HG03558 (cell line): ENCODE measurements around the gene LMOD2.

Experiments used
- ATAC-seq: cut with Tn5 transposase; IDR thresholded peaks from one replicate; pipeline ENCODE4 v1.9.1; 2021; ENCODE audit warnings: moderate number of reproducible peaks; ENCODE audit not compliant: unreplicated experiment; ENCODE audit errors: extremely low read depth

Gene LMOD2

DNA sequence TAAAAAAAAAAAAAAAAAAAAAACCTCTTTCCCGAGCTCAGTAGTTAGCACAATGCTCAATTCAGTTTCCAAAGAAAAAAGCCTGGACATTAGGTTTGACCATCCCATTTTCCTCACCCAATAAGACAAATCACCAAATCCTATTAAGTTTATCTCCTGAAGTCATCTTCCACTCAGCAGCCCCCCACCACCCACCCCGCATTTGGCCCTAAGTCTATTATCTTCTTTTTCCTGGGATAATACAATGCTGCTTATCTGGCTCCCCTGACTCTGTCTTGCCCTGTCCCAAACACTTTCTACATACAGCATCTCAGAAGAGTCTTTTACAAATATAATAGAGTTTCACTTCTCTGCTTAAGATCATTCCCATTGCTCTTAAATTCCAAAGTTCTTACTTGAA lies 17.8 kb upstream of the LMOD2 start:
- ATAC-seq: no peak

DNA sequence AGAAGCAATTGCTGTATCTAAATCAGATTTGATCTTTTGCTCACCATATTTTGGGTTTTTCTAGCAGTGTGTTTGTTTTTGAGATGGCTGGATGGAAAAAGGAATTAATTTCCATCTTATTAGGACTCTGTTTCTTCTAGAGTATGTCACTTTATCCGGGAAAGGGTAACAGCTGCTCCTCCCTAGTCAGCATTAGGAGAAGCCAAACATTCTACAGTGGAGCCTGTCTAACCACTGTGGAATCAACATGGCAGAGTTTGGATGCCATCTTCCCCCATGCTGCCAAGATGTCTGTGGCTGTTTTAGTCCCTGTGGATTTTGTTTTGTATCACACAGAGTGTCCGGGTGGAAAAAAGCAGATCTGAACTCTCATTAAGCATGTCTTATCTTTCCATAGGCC lies 16.0 kb upstream of the LMOD2 start:
- ATAC-seq: no peak

- ATAC-seq: no peak
These were observed 15.1 kb upstream of the LMOD2 start for GRCh38 chr7:123640583-123640982.

DNA sequence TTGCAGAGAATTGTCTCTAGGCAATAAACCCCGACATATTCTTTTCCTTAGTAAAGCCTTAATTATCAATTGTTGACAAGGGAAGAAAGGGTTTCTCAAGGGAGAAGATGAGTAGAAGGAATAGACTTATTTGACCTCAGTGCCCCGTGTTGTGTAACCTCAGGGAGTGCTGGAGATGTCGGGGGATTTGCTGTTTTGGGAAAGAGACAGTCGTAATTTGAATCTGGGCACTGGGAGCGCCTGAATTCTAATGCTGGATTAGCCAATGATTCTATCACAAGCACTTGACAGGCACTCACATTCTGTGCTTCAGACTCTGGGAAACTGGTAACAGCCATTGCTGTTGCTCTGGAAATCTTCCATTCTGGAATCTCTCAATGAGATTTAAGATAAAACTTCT lies 13.8 kb upstream of the LMOD2 start:
- ATAC-seq: no peak

DNA sequence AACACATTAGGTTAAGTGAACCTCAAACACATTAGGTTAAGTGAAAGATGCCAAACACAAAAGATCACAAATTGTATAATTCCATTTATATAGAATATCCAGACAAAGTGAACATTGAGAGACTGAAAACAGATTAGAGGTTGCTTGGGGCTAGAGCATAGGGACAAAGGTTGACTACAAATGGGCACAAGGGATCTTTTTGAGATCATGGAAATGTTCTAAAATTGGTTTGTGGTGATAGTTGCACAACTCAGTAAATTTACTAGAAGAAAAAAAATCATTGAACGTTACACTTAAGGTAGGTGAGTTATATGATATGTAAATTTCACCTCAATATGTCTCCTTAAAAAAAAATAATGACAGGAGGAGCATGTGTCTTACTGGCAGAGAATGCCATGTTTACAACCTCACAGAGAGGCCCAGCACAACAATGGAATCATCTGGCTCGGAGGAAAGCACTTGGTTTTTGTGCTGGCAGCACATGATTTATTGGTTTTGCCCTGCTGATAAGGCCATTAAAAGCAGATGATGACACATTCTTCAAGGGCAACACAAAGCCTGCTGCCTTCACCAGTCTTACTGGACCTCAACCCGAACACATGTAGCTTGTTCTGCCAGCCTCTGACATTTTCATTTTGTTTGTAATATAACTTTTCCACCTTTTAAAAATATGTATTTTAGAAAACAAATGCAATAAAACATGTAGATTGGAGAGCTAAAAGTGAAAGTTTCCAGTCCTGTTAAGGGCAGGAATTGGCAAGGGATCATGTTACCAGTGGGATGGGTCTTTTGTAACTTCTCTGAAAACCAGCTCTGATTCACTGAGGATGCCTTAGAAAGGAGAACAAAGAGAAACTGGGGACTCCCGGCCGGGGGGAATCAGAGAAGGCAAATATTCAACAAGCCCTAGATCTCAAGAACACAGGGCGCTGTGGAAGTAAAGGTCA lies 11.9 kb upstream of the LMOD2 start:
- ATAC-seq: no peak

- ATAC-seq: no peak
These were observed 10.2 kb upstream of the LMOD2 start for GRCh38 chr7:123645516-123645915.

DNA sequence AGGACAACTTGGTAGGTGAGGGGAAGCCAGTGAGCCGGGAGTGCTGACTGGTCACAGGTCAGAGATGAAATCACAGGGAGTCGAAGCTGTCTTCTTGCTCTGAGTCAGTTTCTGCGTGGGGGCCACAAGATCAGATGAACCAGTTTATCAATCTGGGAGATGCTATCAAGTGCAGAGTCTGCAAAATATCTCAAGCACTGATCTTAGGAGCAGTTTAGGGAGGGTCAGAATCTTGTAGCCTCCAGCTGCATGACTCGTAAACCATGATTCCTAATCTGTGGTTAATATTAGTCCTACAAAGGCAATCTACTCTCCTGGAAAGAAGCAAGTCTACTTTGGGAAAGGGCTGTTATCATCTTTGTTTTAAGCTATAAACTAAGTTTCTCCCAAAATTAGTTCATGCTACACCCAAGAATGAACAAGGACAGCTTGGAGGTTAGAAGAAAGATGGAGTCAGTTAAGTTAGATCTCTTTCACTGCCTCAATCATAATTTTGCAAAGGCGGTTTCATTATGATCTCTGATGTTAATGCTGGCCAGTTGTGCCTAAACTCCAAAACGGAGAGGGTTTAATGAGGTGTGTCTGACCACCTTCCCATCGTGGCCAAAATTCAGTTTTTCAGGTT lies 8.4 kb upstream of the LMOD2 start:
- no peak for ATAC-seq

DNA sequence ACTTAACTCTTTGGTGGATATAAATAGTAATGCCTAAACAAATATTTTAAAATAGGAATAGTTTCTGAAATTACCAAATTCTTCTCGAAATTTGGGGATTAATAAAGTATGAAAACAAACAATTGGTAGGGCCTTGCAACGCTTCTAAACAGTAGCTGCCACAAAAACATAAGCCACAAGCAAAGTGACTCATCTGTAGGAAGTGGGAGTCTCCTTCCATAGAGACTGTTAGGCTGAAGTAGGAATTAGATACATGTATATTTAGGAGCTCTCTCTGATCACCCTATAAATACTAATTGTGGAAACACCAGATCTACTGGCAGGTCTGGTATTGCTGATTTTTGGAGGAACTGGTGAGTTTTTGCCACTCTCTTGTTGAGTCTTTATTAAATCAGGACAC lies 5.7 kb upstream of the LMOD2 start:
- no peak for ATAC-seq

DNA sequence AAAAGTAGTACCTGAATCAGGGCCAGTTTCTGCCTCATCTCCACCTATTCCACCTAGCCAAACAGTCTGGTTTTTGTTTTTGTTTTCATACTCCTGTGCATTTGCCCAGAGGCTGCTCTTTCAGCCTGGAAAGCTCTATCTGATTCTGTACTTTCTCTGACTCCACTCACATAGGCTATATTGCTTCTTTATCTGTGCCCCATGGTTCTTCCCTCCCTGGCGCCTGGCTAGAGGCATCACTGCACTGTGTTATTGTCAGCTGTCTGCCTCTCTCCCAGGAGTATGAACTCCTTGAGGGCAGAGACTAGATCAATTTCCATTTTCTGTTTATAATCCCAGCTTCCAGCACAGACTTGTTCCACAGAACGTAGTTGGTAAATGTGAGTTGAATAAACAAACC lies 5.1 kb upstream of the LMOD2 start:
- no peak for ATAC-seq

DNA sequence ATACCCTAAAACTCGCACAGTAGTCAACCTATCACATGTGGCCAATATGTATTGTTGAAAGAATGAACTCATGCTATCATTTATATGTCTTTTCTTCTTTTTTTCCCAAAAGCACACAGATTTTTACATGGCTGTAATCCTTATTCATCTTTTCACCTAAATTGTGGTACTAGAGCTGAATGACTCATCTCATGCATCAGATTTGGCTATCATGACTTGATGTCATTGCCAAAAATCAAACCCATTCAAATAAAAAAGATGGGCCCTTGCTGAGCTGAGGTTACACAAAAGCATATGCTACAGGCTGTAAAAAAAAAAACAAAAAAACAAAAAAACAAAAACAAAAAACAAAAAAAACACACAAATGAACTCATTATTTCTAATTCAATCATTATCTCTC lies 3.3 kb upstream of the LMOD2 start:
- ATAC-seq: no peak

GRCh38 chr7:123653162-123653561 lies 2.5 kb upstream of the LMOD2 start:
- ATAC-seq: no peak

GRCh38 chr7:123656544-123657303 lies 1.1 kb downstream of the LMOD2 start:
- no peak for ATAC-seq

GRCh38 chr7:123657304-123657685 lies 1.6 kb downstream of the LMOD2 start:
- ATAC-seq: no peak

GRCh38 chr7:123658023-123658422 lies 2.4 kb downstream of the LMOD2 start:
- ATAC-seq: no peak

- no peak for ATAC-seq
These were observed 5.1 kb downstream of the LMOD2 start for GRCh38 chr7:123660514-123661354.

GRCh38 chr7:123661765-123662164 lies 6.1 kb downstream of the LMOD2 start:
- no peak for ATAC-seq

- no peak for ATAC-seq
These were observed 6.6 kb downstream of the LMOD2 start for GRCh38 chr7:123662293-123662692.

- no peak for ATAC-seq
These were observed 7.1 kb downstream of the LMOD2 start for GRCh38 chr7:123662755-123663154.

- ATAC-seq: no peak
These were observed 7.5 kb downstream of the LMOD2 start for GRCh38 chr7:123663200-123663599.

DNA sequence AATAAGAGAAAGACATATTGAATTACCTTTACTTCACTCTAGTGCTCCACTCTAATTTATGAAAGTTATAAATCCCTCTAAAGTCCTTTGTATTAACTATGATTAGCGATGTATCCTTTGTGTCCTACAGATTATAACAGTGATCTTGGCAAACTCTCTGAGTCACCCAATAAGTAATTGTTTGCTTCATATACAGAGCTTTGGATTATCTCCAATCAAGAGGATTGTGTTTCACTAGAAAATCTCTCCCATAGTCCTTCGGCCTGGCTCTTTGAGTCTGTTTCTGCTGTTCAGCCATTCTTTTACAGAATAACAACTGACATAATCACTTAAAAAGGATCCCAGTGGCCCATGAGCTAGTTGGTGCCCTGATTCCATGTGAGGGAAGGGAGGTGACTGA lies 9.5 kb downstream of the LMOD2 start:
- no peak for ATAC-seq
